ENCODE data around the gene GZF1. TPM values are rescaled to one million over a fixed set of nuclear protein-coding genes. Genes with fewer than 3 reads are reported as not detected.

Gene GZF1
- polyA plus RNA-seq, 1 of the 3 experiments (the other 2 are of a cell fraction), result 20.6 TPM

- Histone ChIP-seq H3K9ac (no peak overlapping the region), H4K20me1 (ENCODE audit: insufficient read depth) (no peaks in the 10 kb centered on the region), H3K79me2 (ENCODE audit: insufficient read depth) (no peaks in the 10 kb centered on the region), H3K4me2 (no peak overlapping the region), H3K4me1 (ENCODE audit: control insufficient read depth in 1 of 2, insufficient read depth in 2 of 2, low read depth in 1 of 2, low read length in 1 of 2) (no peaks in the 10 kb centered on the region), H2AFZ (ENCODE audit: low read depth) (no peak overlapping the region), H3K4me3 (ENCODE audit: low read depth in 2 of 2, low read length in 1 of 2) (no peak overlapping the region), H3F3A (replicated peaks; ENCODE audit: insufficient read depth) (no peaks in the 10 kb centered on the region), H3K27ac (ENCODE audit: low read depth in 2 of 2, low read length in 1 of 2) (no peak overlapping the region), H3K36me3 (replicated peaks in 1 of 2; ENCODE audit: control insufficient read depth in 1 of 2, insufficient read depth in 2 of 2, low read length in 1 of 2) (no peaks in the 10 kb centered on the region), H3K9me3 (no peaks in the 10 kb centered on the region), H3K27me3 (ENCODE audit: insufficient read depth) (no peaks in the 10 kb centered on the region; the same call in 1 of the 2 replicates), H3K9me2 (no peaks in the 10 kb centered on the region)
- 14% methylated on average over 8 of the region's 8 CpGs for WGBS (ENCODE audit: low lambda C conversion rate)
- ChIA-PET POLR2A (no interaction called here), CTCF (interaction anchor here (0.6 to 1.3 kb wide), 4 partner anchors 8 to 640 kb away, joined by 3 to 7 read pairs (median 3); no protein-coding TSS in a partner anchor)
- DNase-seq, result no peak
- no peak for TF ChIP-seq RCOR1 (IDR thresholded peaks at IDR 0.05; ENCODE audit: low read length)
Measured at GRCh38 chr20:23331450-23332350, 30.3 kb upstream of the GZF1 start.

DNA sequence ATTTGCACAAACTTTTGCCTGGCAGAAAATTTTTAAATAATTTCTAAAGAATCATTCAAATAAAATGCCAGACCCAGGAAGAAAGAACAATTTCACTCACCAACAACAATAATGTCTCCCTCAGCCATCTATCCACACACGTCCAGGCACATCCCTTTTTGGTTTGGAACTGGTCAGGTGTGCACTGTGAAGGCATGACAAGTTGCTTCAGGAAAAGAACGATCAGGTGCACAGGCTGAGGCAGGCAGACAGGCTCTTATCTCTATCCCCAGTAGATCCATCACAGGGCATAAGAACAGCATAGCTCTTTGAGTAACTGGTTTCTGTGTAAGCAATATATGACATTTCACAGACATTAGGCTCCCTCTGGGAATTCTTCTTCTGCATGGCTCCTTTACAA lies 29.5 kb upstream of the GZF1 start:
- TF ChIP-seq RXRA (IDR thresholded peaks at IDR 0.05; ENCODE audit: borderline replicate concordance, low read depth) (no peak), EZH2phosphoT487 (IDR thresholded peaks at IDR 0.05; ENCODE audit: borderline replicate concordance, low read depth) (no peak)
- TF ChIP-seq, protein P1, sequence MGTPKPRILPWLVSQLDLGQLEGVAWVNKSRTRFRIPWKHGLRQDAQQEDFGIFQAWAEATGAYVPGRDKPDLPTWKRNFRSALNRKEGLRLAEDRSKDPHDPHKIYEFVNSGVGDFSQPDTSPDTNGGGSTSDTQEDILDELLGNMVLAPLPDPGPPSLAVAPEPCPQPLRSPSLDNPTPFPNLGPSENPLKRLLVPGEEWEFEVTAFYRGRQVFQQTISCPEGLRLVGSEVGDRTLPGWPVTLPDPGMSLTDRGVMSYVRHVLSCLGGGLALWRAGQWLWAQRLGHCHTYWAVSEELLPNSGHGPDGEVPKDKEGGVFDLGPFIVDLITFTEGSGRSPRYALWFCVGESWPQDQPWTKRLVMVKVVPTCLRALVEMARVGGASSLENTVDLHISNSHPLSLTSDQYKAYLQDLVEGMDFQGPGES (IDR thresholded peaks at IDR 0.05; ENCODE audit: low read depth, low read length), result no peak
- TF ChIP-seq, protein P2, sequence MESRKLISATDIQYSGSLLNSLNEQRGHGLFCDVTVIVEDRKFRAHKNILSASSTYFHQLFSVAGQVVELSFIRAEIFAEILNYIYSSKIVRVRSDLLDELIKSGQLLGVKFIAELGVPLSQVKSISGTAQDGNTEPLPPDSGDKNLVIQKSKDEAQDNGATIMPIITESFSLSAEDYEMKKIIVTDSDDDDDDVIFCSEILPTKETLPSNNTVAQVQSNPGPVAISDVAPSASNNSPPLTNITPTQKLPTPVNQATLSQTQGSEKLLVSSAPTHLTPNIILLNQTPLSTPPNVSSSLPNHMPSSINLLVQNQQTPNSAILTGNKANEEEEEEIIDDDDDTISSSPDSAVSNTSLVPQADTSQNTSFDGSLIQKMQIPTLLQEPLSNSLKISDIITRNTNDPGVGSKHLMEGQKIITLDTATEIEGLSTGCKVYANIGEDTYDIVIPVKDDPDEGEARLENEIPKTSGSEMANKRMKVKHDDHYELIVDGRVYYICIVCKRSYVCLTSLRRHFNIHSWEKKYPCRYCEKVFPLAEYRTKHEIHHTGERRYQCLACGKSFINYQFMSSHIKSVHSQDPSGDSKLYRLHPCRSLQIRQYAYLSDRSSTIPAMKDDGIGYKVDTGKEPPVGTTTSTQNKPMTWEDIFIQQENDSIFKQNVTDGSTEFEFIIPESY (IDR thresholded peaks at IDR 0.05; ENCODE audit: borderline replicate concordance, low read depth), result no peak
- Histone ChIP-seq H3K9me2 (no peaks in the 10 kb centered on the region), H3K4me1 (ENCODE audit: control insufficient read depth in 1 of 2, insufficient read depth in 2 of 2, low read depth in 1 of 2, low read length in 1 of 2) (no peaks in the 10 kb centered on the region; a peak in 1 of 4 replicates), H3K36me3 (replicated peaks in 1 of 2; ENCODE audit: control insufficient read depth in 1 of 2, insufficient read depth in 2 of 2, low read length in 1 of 2) (no peaks in the 10 kb centered on the region), H3K9ac (no peak overlapping the region), H4K20me1 (ENCODE audit: insufficient read depth) (no peaks in the 10 kb centered on the region), H3K9me3 (no peaks in the 10 kb centered on the region), H3K79me2 (ENCODE audit: insufficient read depth) (no peaks in the 10 kb centered on the region), H3K4me3 (ENCODE audit: low read depth in 2 of 2, low read length in 1 of 2) (no peak overlapping the region), H3K4me2 (no peak overlapping the region), H3F3A (replicated peaks; ENCODE audit: insufficient read depth) (no peaks in the 10 kb centered on the region), H3K27me3 (ENCODE audit: insufficient read depth) (no peaks in the 10 kb centered on the region; the same call in 1 of the 2 replicates), H2AFZ (ENCODE audit: low read depth) (no peak overlapping the region), H3K27ac (ENCODE audit: low read depth in 2 of 2, low read length in 1 of 2) (no peak overlapping the region)
- no peak for DNase-seq
- 6% methylated on average over 2 of the region's 2 CpGs for WGBS (ENCODE audit: low lambda C conversion rate)
- CTCF ChIA-PET, result interaction anchor here (0.9 to 1.3 kb wide), 2 partner anchors 9 to 641 kb away, joined by 3 to 7 read pairs; no protein-coding TSS in a partner anchor
- POLR2A ChIA-PET, result no interaction called here

Measured in SK-N-SH (cell line).